HepG2 (cell line): ENCODE measurements around the gene TSPAN7. TPM values are rescaled to one million over a fixed set of nuclear protein-coding genes. Genes with fewer than 3 reads are reported as not detected.

Source experiments
- ATAC-seq: fragments of 200-7000 bp; cut with Tn5 transposase; 3 replicates; pipeline ENCODE4 v1.9.1; 2020; ENCODE audit warnings: mild to moderate bottlenecking, moderate library complexity
- BruUV-seq: library from RNA; stranded (reverse); fragments of 400-500 nt; replicated peaks from 2 replicates; lab custom pipeline; 2021; lab: Mats Ljungman, UMichigan
- CTCF ChIA-PET: fragments of 300-600 bp; formaldehyde crosslinking; extraction: SDS; loops from one replicate; lab custom pipeline; 2021; ENCODE audit warnings: low total read pairs, inconsistent platforms, low intra/inter-chr PET ratio; lab: Yijun Ruan, JAX
- POLR2A ChIA-PET: fragments of 350-600 bp; sonication (Branson Sonifier 250); formaldehyde crosslinking; loops from one replicate; lab custom pipeline; 2020; ENCODE audit warnings: antibody characterized with exemption, inconsistent platforms; lab: Yijun Ruan, JAX
- DNase-seq: peaks from one replicate; pipeline ENCODE4 v3.0.0-alpha.2; 2015; ENCODE audit warnings: low spot score
- FAIRE-seq: peaks from 3 replicates; lab custom pipeline; 2011; peaks lifted over from hg19 to GRCh38; lab: Jason Lieb, UNC
- H2AFZ ChIP-seq: one replicate; pipeline ENCODE4 v1.6.1; 2011; ENCODE audit warnings: low read length, inconsistent platforms
- H3K27ac ChIP-seq: fragments of 300-600 bp; 3 replicates; pipeline ENCODE4 v1.8.0; 2011; ENCODE audit warnings: mixed run types, mild to moderate bottlenecking, mixed read lengths, low read length, inconsistent platforms; ENCODE audit not compliant: insufficient read depth; ENCODE audit errors: extremely low read length
- H3K27me3 ChIP-seq, 2 experiments: fragments of 200-600 bp in 1 of 2; 2 replicates in 1 of 2; 3 replicates in 1 of 2; pipeline versions ENCODE4 v1.6.0 to v1.8.0; 2011; ENCODE audit warnings: low read length in 2 of 2, mild to moderate bottlenecking in 2 of 2, moderate library complexity in 2 of 2, inconsistent platforms in 1 of 2; ENCODE audit not compliant: insufficient read depth in 2 of 2, control insufficient read depth in 1 of 2
- H3K36me3 ChIP-seq, 2 experiments: fragments of 200-600 bp in 1 of 2; replicated peaks in 1 of 2; 2 replicates in 1 of 2; 3 replicates in 1 of 2; pipeline versions ENCODE4 v1.5.1 to v1.8.0; 2011; ENCODE audit warnings: low read length in 2 of 2, inconsistent platforms in 1 of 2; ENCODE audit not compliant: insufficient read depth in 2 of 2, control insufficient read depth in 1 of 2
- H3K4me1 ChIP-seq: 2 replicates; pipeline ENCODE4 v1.5.1; 2012; ENCODE audit warnings: low read length, inconsistent platforms; ENCODE audit not compliant: insufficient read depth
- H3K4me2 ChIP-seq: 2 replicates; pipeline ENCODE4 v1.6.0; 2011; ENCODE audit warnings: low read depth, low read length, inconsistent platforms
- H3K4me3 ChIP-seq, 3 experiments: fragments of 200-600 bp in 1 of 3; sonication (generic), shearing (Covaris generic) in 1 of 3; replicated peaks in 1 of 3; 2 replicates each; pipeline ENCODE4 v1.5.1; 2011 to 2016; ENCODE audit warnings: low read length in 3 of 3, inconsistent platforms in 2 of 3, low read depth in 2 of 3, mild to moderate bottlenecking in 2 of 3, control low read depth in 1 of 3, mixed read lengths in 1 of 3; ENCODE audit not compliant: insufficient read depth in 1 of 3
- H3K79me2 ChIP-seq: one replicate; pipeline ENCODE4 v1.6.1; 2011; ENCODE audit warnings: low read length, inconsistent platforms; ENCODE audit not compliant: insufficient read depth
- H3K9ac ChIP-seq: 2 replicates; pipeline ENCODE4 v1.6.0; 2011; ENCODE audit warnings: mild to moderate bottlenecking, low read depth, low read length, inconsistent platforms; ENCODE audit not compliant: insufficient read depth
- H3K9me3 ChIP-seq: 2 replicates; pipeline ENCODE4 v1.5.1; 2012; ENCODE audit warnings: mild to moderate bottlenecking, low read length
- H4K20me1 ChIP-seq: 2 replicates; pipeline ENCODE4 v1.6.0; 2011; ENCODE audit warnings: inconsistent platforms, mild to moderate bottlenecking, low read length, moderate library complexity; ENCODE audit not compliant: insufficient read depth
- CENPX ChIP-seq: sonication (generic); formaldehyde crosslinking; IDR thresholded peaks from 2 replicates; pipeline ENCODE4 v1.9.0; 2021; ENCODE audit warnings: mild to moderate bottlenecking, missing genetic modification reagents, moderate library complexity
- DZIP1 ChIP-seq: sonication (generic); formaldehyde crosslinking; IDR thresholded peaks from 2 replicates; pipeline ENCODE4 v1.5.0; 2020; ENCODE audit warnings: mild to moderate bottlenecking, missing genetic modification reagents
- MAF1 ChIP-seq: sonication (generic); formaldehyde crosslinking; IDR thresholded peaks from 2 replicates; pipeline ENCODE4 v1.5.0; 2020; ENCODE audit warnings: missing genetic modification reagents, borderline replicate concordance
- MIER3 ChIP-seq: IDR thresholded peaks from 2 replicates; pipeline ENCODE4 v1.6.1; 2016; ENCODE audit warnings: missing compliant biosample characterization, borderline replicate concordance
- TAF15 ChIP-seq: fragments of 200-400 bp; formaldehyde crosslinking; IDR thresholded peaks from one replicate; pipeline ENCODE4 v1.6.1; 2018; ENCODE audit warnings: mild to moderate bottlenecking, low read depth, low read length; ENCODE audit not compliant: poor library complexity, severe bottlenecking
- TBP ChIP-seq: sonication (generic); formaldehyde crosslinking; IDR thresholded peaks from 2 replicates; pipeline ENCODE4 v1.5.0; 2020; ENCODE audit warnings: missing genetic modification reagents
- THAP7 ChIP-seq: sonication (generic); formaldehyde crosslinking; IDR thresholded peaks from 2 replicates; pipeline ENCODE4 v1.8.1; 2023; ENCODE audit warnings: mild to moderate bottlenecking, missing genetic modification reagents
- ZKSCAN8 ChIP-seq: IDR thresholded peaks from 2 replicates; pipeline ENCODE4 v1.6.1; 2016; ENCODE audit warnings: borderline replicate concordance, missing genetic modification reagents, missing compliant biosample characterization
- ZNF205 ChIP-seq: IDR thresholded peaks from 2 replicates; pipeline ENCODE4 v1.6.1; 2018; ENCODE audit warnings: missing biosample characterization, missing genetic modification reagents
- ZNF331 ChIP-seq: sonication (generic); formaldehyde crosslinking; IDR thresholded peaks from 2 replicates; pipeline ENCODE4 v1.4.0; 2020; ENCODE audit warnings: missing genetic modification reagents
- ZNF550 ChIP-seq: sonication (generic); formaldehyde crosslinking; IDR thresholded peaks from 2 replicates; pipeline ENCODE4 v1.4.0; 2020; ENCODE audit warnings: mild to moderate bottlenecking, missing genetic modification reagents, borderline replicate concordance
- WGBS: methylation state at CpG from one replicate; pipeline ENCODE4 v1.1.6; 2017; ENCODE audit warnings: low lambda C conversion rate; 5-methylcytosine and 5-hydroxymethylcytosine counted together
- in situ Hi-C: cut with HindIII; loops from 2 replicates; pipeline ENCODE4 v1.10.0; 2017; ENCODE audit warnings: low pct_unique_long_range_greater_than_20kb; ENCODE audit not compliant: extremely low pct_ligation_motif_present
- intact Hi-C: fragments of 100-400 bp; cut with micrococcal nuclease; formaldehyde crosslinking; loops from one replicate; pipeline ENCODE4 v1.10.0; 2022; ENCODE audit not compliant: unreplicated experiment
- polyA plus RNA-seq, 8 experiments: library from polyadenylated mRNA; depleted of rRNA in 3 of 8; stranded (reverse) in 7 of 8; unstranded in 1 of 8; fragments of >200 nt; fragmentation: Illumina TruSeq in 4 of 8; extraction: Trizol in 4 of 8; gene quantifications; 2 replicates each; pipeline versions ENCODE4 v1.2.1 to v1.2.3, GENCODE V29; 2011 to 2016; ENCODE audit warnings: low read depth in 4 of 8, missing spikeins in 1 of 8, mixed read lengths in 1 of 8; ENCODE audit not compliant: insufficient read depth in 1 of 8
- total RNA-seq, 5 experiments: library from RNA; depleted of rRNA; stranded (reverse); fragments of >200 nt; fragmentation: Illumina TruSeq; extraction: Trizol; gene quantifications; 2 replicates each; pipeline ENCODE4 v1.2.3, GENCODE V29; 2016; ENCODE audit warnings: low read depth in 1 of 5

Gene TSPAN7
- total and polyA plus RNA-seq, 2 of the 13 experiments (the other 11 are each of a cell fraction or from before 2014, with no cell fraction given), result 21.4 to 47.1 TPM

- 71% methylated on average over 1 of the region's 1 CpG for WGBS
- Histone ChIP-seq H3K27ac (no peak overlapping the region), H3K79me2 (no peaks in the 10 kb centered on the region), H3K4me3 (no peak overlapping the region), H3K36me3 (no peaks in the 10 kb centered on the region), H4K20me1 (no peaks in the 10 kb centered on the region), H3K4me2 (no peak overlapping the region), H3K4me1 (no peaks in the 10 kb centered on the region), H3K9ac (no peak overlapping the region), H3K27me3 (no peaks in the 10 kb centered on the region), H3K9me3 (no peaks in the 10 kb centered on the region), H2AFZ (no peak overlapping the region)
- DNase-seq, result no peak
- intact Hi-C loops, result no loop called here
- ChIA-PET POLR2A (no interaction called here), CTCF (no interaction called here)
- no peak for ATAC-seq
- BruUV-seq, result no TSS peak
- no peak for TF ChIP-seq MIER3 (CRISPR knock-in tag)
- TF ChIP-seq THAP7 (CRISPR knock-in tag), result no peak
- no peak for TF ChIP-seq TBP (CRISPR knock-in tag)
- no peak for TF ChIP-seq ZNF205
- no peak for FAIRE-seq
- in situ Hi-C loops, result no loop called here
These were observed 139.7 kb downstream of the TSPAN7 start for GRCh38 chrX:38701073-38701472.

- Histone ChIP-seq H4K20me1 (no peaks in the 10 kb centered on the region), H3K4me2 (no peak overlapping the region), H3K27me3 (no peaks in the 10 kb centered on the region), H3K27ac (no peak overlapping the region), H3K36me3 (no peaks in the 10 kb centered on the region), H3K4me3 (no peak overlapping the region), H3K9me3 (no peaks in the 10 kb centered on the region), H2AFZ (no peak overlapping the region), H3K9ac (no peak overlapping the region), H3K4me1 (no peaks in the 10 kb centered on the region), H3K79me2 (no peaks in the 10 kb centered on the region)
- ATAC-seq (no peak), DNase-seq (no peak), FAIRE-seq (no peak)
- intact Hi-C loops (no loop called here), in situ Hi-C loops (no loop called here)
- BruUV-seq, result no TSS peak
- ChIA-PET CTCF (no interaction called here), POLR2A (no interaction called here)
- no peak for TF ChIP-seq MAF1 (CRISPR knock-in tag)
- no peak for TF ChIP-seq ZNF550 (CRISPR knock-in tag)
- TF ChIP-seq TAF15, result no peak
- TF ChIP-seq CENPX (CRISPR knock-in tag), result no peak
- no peak for TF ChIP-seq DZIP1
- no peak for TF ChIP-seq ZKSCAN8 (CRISPR knock-in tag)
- TF ChIP-seq ZNF331, result no peak
- WGBS, result 80% methylated on average over 2 of the region's 2 CpGs
These were observed 143.0 kb downstream of the TSPAN7 start for GRCh38 chrX:38704146-38704882.
